ENCODE results near the gene MAOA.
"Not testable (repeated sequence)": the region's sequence is repeated elsewhere in the genome, so short reads cannot be mapped to it uniquely, and the experiment has no call there.

Gene MAOA

DNA sequence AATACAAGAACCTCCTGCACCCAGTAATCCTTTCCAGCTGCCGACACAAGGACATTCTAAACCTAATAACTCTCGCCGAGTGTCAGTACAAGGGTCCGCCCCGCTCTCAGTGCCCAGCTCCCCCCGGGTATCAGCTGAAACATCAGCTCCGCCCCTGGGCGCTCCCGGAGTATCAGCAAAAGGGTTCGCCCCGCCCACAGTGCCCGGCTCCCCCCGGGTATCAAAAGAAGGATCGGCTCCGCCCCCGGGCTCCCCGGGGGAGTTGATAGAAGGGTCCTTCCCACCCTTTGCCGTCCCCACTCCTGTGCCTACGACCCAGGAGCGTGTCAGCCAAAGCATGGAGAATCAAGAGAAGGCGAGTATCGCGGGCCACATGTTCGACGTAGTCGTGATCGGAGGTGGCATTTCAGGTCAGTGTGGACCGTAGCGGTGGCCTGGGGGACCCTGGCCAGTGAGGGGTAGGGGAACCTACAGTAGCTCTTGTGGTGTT lies at the start of gene MAOA:
MAOA (plus strand) TSS at position 295 of the 490 bp plus-strand sequence; CDS start at position 338, 43 bp downstream.
- DNase-seq, result peak; percentile 18

GRCh38 chrX:43612400-43612799 lies 43.7 kb upstream of the MAOA start:
- no peak for DNase-seq

GRCh38 chrX:43615660-43616059 lies 40.4 kb upstream of the MAOA start:
- DNase-seq, result no peak

DNA sequence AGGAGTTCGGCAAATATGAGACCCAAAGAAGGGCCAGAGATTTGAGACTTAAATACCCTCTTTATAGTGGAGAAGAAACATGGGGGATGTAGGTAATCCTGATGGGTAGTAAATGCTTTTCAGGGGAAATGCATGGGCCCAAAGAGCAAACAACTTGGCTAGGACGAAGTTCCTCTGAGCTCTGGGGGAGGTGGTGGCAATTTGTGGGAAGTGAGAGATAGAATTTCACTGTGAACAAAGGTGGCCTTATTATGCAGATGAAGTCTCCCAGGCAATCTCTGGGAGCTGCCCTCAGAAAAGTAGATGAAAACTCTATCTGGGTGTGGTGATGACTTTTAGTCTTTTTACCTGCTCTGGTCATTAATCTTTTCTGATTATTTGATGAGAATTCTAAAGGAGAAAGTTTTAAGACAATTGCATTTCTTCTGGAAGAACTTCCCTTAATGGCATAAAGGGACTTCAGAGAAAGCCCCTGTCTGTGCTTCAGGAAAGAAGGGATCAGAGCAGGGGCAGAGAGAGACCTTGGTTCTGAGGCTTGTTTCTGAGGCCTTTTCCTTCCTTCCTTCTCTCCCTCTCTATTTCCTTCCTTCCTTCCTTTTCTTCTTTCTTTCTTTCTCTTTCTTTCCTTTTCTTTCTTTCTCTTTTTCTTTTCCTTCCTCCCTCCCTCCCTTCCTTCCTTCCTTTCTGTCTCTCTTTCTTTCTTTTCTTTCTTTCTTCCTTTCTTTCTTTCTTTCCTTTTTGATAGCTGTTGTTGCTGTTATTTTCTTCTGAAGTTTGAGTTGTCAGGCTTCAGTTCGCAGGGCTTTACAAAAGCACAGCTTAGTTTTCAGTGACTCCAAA lies 37.5 kb upstream of the MAOA start:
- DNase-seq, result no peak

- not testable (repeated sequence) for DNase-seq
Measured at GRCh38 chrX:43619861-43620260, 36.2 kb upstream of the MAOA start.

GRCh38 chrX:43627147-43627546 lies 29.0 kb upstream of the MAOA start:
- DNase-seq, result no peak

DNA sequence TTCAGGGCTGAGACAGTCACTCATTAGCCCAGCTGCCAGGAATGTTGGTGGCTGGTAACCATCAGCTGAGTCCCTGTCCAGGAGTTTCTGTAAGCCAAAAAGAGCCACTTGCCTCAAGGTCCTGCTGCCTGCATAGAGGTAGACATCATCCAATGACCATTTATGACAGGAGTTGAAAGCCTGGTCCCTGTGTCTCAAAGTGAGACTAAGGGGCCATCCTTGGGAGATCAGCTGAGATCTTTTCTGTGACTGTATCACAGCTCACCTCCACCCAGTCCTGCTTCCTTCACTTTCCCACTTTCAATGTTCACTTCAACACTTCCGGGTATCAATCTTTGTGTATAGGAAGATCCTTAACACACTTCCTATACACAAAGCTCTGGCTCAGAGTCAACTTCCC lies 28.4 kb upstream of the MAOA start:
- no peak for DNase-seq

DNA sequence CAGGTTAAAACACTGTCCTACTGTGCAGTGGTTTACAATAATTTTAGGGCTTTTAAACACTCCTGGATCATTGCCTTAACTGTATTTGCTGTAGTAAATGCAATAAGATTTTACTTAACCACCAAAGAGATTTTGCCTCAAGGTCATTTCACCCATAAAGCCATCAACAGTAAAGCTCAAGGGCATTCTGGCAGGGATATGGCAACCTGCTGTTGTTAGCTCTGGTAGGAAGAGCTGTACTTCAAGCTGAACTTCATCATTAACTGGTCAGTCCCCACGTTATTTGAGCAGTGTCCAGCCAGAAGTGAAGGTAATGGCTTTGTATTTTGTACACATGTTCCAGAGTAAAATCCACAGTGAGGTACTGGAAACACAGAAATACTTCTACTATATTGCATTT lies 26.9 kb upstream of the MAOA start:
- no peak for DNase-seq

DNA sequence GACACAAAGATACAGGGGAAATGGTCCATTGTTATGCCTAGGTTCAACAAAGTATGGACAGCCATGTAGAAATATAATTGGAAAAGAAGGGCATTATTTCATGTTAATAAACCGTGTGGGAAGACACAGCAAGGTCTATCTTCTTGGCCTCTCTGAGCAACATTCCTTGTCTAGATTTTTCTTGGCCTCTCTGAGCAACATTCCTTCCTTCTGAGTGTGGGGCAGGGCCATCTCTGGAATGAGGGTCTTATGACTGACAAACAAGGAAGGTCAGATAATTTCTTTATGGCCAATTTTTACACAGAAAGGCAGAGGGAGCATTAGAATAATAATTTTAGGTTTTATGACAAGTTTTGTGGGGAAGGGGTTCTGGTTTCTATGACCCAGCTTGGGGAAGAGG lies 24.3 kb upstream of the MAOA start:
- DNase-seq, result no peak

DNA sequence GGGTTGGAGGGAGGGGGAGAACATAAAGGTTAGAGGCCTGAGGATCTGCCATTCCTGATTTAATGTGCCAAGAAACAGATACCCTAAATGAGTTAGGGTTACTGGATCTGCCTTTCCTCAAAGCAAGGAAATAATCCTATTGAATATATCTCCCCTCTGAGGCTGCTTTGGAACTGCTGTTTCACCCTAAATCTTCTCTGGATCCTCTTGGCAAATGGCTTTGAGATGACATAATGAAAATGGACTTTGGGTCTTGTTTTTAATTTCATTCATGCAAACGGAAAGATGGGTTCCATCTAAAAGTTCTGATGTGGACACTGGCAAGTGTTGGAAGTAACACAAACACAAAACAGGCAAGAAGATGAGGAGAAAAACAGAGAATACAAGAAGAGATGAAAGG lies 23.0 kb upstream of the MAOA start:
- DNase-seq, result no peak

GRCh38 chrX:43633757-43634156 lies 22.3 kb upstream of the MAOA start:
- DNase-seq, result no peak

- DNase-seq, result no peak
Measured at GRCh38 chrX:43640482-43640881, 15.6 kb upstream of the MAOA start.

GRCh38 chrX:43641691-43642090 lies 14.4 kb upstream of the MAOA start:
- no peak for DNase-seq

DNA sequence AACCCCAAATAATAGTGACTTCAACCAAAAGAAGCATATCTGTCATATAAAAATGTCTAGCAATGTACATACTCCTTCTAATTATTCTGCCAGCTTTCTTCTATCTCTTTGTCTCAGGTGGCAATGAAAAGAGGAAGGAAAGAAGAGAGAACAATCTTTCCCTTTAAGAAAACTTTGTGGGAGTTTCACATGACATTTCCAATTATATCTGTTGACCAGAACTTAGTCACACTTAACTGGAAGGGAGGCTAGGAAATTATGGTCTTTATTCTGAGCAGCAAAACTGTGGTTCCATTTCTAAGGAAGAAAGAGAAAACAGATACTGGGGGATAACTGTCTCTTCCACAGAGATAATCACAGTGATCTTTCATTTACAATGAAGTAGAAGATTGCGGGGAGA lies 12.9 kb upstream of the MAOA start:
- no peak for DNase-seq

DNA sequence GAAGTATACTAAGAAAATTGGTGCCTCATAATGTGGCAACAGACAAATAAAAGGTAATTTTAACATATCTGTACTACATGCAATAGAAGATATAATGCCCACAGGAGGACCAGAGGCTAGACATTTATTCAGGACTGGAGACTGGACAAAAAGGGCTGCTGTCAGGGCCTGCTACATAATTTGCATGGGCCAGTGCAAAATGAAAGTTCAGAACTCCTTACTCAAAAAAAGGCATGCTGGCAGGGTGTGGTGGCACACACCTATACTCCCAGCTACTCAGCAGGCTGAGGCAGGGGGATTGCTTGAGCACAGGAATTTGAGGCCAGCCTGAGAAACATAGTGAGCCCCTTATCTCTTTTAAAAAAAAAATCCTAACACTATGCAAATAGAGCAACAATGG lies 12.4 kb upstream of the MAOA start:
- DNase-seq, result no peak

DNA sequence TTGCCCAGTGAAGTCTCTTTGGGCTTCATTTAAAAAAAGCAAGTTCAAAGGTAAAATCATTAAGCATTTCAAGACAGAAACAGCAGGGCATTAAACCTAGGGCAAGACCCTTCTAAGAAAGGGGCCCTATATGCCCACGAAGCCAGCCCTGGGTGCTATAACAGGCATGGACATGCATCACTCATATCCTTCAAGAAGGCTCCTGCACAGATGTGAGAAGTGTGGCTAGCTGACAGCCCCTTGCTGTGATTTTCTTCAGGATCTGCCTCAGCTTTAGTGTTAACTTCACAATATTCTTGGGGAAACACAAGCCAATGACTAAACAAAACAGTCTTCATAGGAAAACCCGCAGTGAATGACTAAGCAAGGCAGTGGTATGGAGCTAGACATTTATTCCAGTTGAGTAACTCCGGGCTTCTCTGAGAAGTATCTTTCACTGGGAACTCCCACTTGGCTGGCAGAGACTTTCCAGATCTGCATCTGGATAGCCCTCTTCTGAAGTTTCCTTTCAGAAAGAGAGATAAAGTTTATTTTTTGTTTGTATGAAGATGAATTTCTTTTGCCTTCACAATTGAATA lies 11.9 kb upstream of the MAOA start:
- no peak for DNase-seq

DNA sequence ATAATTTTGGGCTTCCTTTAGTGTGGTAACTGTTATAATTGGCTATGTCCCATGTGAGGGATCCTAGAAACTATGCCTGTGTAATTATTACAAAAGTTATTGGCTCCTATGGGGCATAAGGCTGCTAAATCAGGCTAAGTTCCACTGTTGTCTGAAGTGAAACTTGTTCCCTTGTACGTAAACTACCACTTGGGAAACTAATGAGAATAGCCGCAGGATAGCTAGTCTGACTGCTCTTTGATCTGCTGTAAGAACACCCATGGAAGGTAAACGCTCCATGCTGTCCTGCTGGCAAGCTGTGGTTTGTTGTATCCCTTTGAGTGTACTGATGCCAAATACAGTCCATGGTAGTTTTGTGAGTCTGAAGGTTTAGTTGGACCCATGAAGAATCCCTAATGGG lies 9.3 kb upstream of the MAOA start:
- no peak for DNase-seq

- peak; percentile 82 for DNase-seq
Measured at GRCh38 chrX:43654431-43655150, 1.5 kb upstream of the MAOA start.

GRCh38 chrX:43655151-43656004 lies 721 bp upstream of the MAOA start:
- DNase-seq, result peak; percentile 12

DNA sequence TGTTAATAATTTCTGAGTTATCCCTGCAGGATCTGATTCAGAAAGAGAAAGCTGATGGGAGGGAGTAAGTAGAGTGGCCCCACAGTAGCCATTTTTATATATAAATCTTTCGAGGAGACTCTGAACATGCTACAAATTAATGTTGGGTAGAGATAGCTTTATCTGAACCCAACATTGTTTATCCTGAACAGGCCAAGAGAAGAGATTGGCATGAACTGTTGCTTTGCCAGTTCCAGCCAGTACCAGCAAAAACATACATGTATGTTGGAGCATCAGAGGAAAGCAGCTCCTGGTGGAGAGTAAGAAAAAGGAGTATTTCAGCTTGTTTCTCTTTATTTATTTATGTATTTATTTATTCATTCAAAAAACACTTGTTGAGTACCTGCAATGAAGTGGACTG lies 1.6 kb downstream of the MAOA start:
- no peak for DNase-seq

DNA sequence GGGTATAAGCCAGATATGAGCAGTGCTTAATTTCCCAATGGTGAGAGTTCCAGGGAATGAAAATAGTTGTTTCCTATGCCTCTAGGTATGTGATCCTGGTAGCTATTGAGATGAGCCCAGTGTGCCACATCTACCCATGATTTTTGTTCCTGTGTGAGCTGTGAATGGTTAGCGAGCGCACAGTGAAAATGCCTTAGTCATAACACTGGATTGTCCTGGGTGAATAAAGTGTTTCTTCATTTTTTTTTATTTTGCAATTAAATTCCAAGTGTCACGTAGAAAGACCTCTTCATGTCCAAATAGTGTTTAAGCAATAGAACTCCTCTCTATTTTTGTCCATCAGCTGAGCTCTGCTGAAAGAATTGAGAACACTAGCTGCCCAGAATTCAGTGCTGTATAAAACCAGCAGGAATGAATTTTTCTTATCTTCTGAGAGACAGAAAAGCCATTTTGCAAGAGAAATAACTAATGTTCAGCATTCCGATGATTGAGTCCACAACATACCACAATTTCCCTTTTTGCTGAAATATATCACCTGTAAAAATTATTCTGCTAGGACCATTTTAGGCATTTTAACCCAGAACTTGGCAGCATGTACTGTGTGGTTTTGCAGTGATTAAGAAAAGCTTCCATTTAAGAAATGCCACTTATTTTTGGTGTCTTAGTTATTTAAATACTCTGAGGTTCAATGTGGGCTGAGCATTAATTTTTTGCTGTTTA lies 5.6 kb downstream of the MAOA start:
- DNase-seq, result no peak

DNA sequence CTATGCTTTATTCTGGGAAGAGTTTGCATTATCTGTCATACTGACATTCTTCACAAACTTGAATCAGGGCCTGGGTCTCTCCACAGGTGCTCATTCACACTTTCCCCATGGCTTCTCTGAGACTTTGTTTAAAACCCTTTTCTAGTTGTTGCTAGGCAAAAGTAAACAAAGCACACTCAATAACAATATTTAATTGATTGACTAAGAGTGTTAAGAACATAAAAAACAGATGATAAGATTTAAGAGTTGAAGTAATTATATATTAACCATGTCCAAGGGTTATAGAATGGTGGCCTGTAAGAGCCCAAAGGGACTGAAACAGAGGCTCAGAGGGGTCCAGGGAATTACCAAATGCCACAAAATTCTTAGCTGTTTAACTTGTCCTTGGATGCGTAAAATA lies 7.1 kb downstream of the MAOA start:
- DNase-seq, result no peak
